Measurements from ENCODE around the gene GMIP. TPM values are rescaled to one million over a fixed set of nuclear protein-coding genes. Genes with fewer than 3 reads are reported as not detected.

The GMIP gene
- total RNA-seq, 1 donor = 6.5 TPM

DNA sequence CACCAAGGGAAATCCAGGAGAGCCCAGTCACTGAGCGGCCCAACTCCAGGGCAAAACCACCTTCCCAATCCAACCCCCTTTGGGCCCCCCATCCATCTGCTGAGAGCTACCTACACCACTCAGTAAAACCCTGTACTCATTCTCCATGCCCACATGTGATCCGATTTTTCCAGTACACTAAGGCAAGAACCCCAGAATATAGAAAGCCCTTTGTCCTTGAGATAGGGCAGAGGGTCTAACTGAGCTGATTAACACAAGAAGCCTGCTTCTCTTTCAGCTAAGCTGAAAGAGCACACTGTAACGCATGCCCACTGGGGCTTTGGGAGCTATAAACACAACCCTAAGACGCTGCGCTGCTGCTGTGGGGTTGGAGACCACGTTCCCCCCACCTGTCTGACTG is 61.0 kb downstream of the GMIP start:
- H3K4me3 ChIP-seq (ENCODE audit: insufficient read depth, low read length) = no peak overlapping the region
- TF ChIP-seq, protein P1, sequence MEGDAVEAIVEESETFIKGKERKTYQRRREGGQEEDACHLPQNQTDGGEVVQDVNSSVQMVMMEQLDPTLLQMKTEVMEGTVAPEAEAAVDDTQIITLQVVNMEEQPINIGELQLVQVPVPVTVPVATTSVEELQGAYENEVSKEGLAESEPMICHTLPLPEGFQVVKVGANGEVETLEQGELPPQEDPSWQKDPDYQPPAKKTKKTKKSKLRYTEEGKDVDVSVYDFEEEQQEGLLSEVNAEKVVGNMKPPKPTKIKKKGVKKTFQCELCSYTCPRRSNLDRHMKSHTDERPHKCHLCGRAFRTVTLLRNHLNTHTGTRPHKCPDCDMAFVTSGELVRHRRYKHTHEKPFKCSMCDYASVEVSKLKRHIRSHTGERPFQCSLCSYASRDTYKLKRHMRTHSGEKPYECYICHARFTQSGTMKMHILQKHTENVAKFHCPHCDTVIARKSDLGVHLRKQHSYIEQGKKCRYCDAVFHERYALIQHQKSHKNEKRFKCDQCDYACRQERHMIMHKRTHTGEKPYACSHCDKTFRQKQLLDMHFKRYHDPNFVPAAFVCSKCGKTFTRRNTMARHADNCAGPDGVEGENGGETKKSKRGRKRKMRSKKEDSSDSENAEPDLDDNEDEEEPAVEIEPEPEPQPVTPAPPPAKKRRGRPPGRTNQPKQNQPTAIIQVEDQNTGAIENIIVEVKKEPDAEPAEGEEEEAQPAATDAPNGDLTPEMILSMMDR (IDR thresholded peaks at IDR 0.05; ENCODE audit: extremely low read depth, low read depth, low read length) = no peak
- no peak overlapping the region for H3K27ac ChIP-seq (ENCODE audit: low read depth, low read length)
- no peaks in the 10 kb centered on the region for H4K20me1 ChIP-seq (ENCODE audit: insufficient read depth, low read length)
- H3K4me2 ChIP-seq (ENCODE audit: insufficient read depth, low read length) = no peak overlapping the region
- no peaks in the 10 kb centered on the region for H3K27me3 ChIP-seq (ENCODE audit: insufficient read depth, low read length)
- H2AFZ ChIP-seq (ENCODE audit: low read length) = no peak overlapping the region
- H3K4me1 ChIP-seq (ENCODE audit: insufficient read depth, low read length) = no peaks in the 10 kb centered on the region
- no peaks in the 10 kb centered on the region for H3K36me3 ChIP-seq (ENCODE audit: insufficient read depth, low read length)
- no peak for DNase-seq (ENCODE audit: insufficient read length, low spot score, missing footprints)
- H3K79me2 ChIP-seq (ENCODE audit: insufficient read depth, low read length) = no peaks in the 10 kb centered on the region
- no peaks in the 10 kb centered on the region for H3K9me3 ChIP-seq (ENCODE audit: low read depth, low read length)

DNA sequence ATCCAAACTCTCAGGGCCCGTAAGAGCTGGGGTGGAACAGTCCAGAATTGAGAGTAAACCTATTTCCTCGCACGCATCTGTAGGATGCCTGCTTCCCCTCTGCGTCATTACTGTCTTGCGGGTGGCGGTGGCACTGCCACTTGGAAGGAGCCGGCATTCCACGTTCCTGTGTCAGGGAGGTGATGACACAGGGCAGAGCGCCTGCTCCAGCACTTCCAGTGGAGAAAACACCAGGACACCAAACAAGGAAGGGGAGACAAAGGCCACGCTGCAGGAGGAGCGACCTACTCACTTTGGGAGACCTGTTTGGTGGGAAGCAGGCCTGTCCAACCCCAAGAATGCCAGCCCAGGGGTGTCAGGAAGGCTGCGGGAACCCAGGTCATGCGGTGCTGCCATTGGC is 62.1 kb downstream of the GMIP start:
- H3K4me2 ChIP-seq (ENCODE audit: insufficient read depth, low read length) = no peak overlapping the region
- no peaks in the 10 kb centered on the region for H3K9me3 ChIP-seq (ENCODE audit: low read depth, low read length)
- DNase-seq (ENCODE audit: insufficient read length, low spot score, missing footprints) = peak; percentile 4
- H3K27me3 ChIP-seq (ENCODE audit: insufficient read depth, low read length) = no peaks in the 10 kb centered on the region
- TF ChIP-seq, protein P1 (IDR thresholded peaks at IDR 0.05; ENCODE audit: extremely low read depth, low read depth, low read length) = no peak
- H3K36me3 ChIP-seq (ENCODE audit: insufficient read depth, low read length) = no peaks in the 10 kb centered on the region
- H3K27ac ChIP-seq (ENCODE audit: low read depth, low read length) = no peak overlapping the region
- H4K20me1 ChIP-seq (ENCODE audit: insufficient read depth, low read length) = no peaks in the 10 kb centered on the region
- no peaks in the 10 kb centered on the region for H3K4me1 ChIP-seq (ENCODE audit: insufficient read depth, low read length)
- H2AFZ ChIP-seq (ENCODE audit: low read length) = no peak overlapping the region
- H3K4me3 ChIP-seq (ENCODE audit: insufficient read depth, low read length) = no peak overlapping the region
- H3K79me2 ChIP-seq (ENCODE audit: insufficient read depth, low read length) = no peaks in the 10 kb centered on the region

DNA sequence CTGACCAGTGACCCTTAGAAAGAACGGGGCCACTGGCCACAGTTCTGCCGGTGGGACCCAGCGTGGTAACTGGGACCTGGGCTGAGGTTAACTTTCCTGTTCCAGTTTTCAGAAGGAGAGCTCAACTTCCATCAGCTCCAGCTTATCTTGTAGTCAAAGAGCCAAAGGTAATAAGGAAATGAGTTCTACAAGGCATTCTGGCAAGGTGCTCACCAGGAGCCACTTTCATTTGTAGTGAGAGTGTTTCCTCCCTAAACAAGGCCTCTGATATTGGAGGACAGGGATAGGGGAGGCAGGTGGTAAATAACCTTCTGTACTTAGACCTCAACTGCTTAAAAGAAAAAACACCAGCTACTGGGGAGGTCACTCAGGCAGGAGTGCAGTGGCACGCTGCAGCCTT is 63.0 kb downstream of the GMIP start:
- H3K36me3 ChIP-seq (ENCODE audit: insufficient read depth, low read length) = no peaks in the 10 kb centered on the region
- no peaks in the 10 kb centered on the region for H3K4me1 ChIP-seq (ENCODE audit: insufficient read depth, low read length)
- no peaks in the 10 kb centered on the region for H3K9me3 ChIP-seq (ENCODE audit: low read depth, low read length)
- no peaks in the 10 kb centered on the region for H3K79me2 ChIP-seq (ENCODE audit: insufficient read depth, low read length)
- TF ChIP-seq, protein P1 (IDR thresholded peaks at IDR 0.05; ENCODE audit: extremely low read depth, low read depth, low read length) = no peak
- no peak for DNase-seq (ENCODE audit: insufficient read length, low spot score, missing footprints)
- H3K27ac ChIP-seq (ENCODE audit: low read depth, low read length) = no peak overlapping the region
- H4K20me1 ChIP-seq (ENCODE audit: insufficient read depth, low read length) = no peaks in the 10 kb centered on the region
- no peak overlapping the region for H3K4me2 ChIP-seq (ENCODE audit: insufficient read depth, low read length)
- H3K4me3 ChIP-seq (ENCODE audit: insufficient read depth, low read length) = no peak overlapping the region
- H2AFZ ChIP-seq (ENCODE audit: low read length) = no peak overlapping the region
- no peaks in the 10 kb centered on the region for H3K27me3 ChIP-seq (ENCODE audit: insufficient read depth, low read length)

DNA sequence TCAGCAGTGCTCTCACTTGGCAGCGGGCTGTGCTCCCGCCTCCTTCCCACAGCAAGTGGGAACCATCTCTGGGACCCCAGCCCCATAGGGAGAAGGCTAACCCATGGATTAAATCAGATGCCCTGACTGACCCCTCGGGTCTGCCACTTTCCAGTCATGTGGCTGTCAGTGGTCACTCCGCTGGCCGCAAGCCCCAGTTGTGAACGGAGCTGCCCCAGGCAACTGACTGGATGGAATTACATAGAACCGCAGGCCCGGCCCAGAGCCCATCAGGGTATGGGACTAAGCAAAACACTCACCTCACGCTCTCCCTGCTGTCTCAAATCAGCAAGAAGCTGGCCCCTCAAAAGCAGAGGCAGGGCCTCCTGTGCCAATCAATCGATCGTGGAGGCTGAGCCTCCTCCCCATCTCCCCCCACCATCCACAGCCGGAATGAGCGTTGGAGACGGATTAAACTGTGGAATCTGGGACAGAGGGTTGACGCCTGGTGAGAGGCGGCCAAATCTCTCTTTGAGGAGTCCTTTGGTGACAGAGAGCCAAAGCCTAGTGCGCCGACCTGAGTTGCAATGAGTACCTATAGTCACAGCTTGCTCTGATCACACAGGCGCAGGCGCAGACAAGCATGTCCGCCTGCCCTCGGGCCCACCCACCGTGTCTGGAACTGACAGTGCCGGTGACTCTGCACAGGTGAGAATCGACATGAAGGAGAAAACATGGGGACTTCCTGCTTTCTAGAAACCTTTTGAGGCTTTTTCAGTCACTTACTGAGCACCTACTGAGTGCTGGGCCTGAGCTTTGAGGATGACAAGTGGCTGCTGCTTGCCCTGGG is 63.7 kb downstream of the GMIP start:
- no peak overlapping the region for H3K27ac ChIP-seq (ENCODE audit: low read depth, low read length)
- TF ChIP-seq, protein P1 (IDR thresholded peaks at IDR 0.05; ENCODE audit: extremely low read depth, low read depth, low read length) = no peak
- H2AFZ ChIP-seq (ENCODE audit: low read length) = no peak overlapping the region
- H3K27me3 ChIP-seq (ENCODE audit: insufficient read depth, low read length) = no peaks in the 10 kb centered on the region
- H3K79me2 ChIP-seq (ENCODE audit: insufficient read depth, low read length) = no peaks in the 10 kb centered on the region
- no peak overlapping the region for H3K4me2 ChIP-seq (ENCODE audit: insufficient read depth, low read length)
- H4K20me1 ChIP-seq (ENCODE audit: insufficient read depth, low read length) = no peaks in the 10 kb centered on the region
- H3K36me3 ChIP-seq (ENCODE audit: insufficient read depth, low read length) = no peaks in the 10 kb centered on the region
- H3K9me3 ChIP-seq (ENCODE audit: low read depth, low read length) = no peaks in the 10 kb centered on the region
- H3K4me3 ChIP-seq (ENCODE audit: insufficient read depth, low read length) = no peak overlapping the region
- DNase-seq (ENCODE audit: insufficient read length, low spot score, missing footprints) = peak; percentile 39
- H3K4me1 ChIP-seq (ENCODE audit: insufficient read depth, low read length) = no peaks in the 10 kb centered on the region

Other genes with a start within 250 kb of the GMIP start
- 48.6 and 48.9 TPM in 2 replicates for gene GATAD2A, start 238.0 kb downstream of the GMIP start, total RNA-seq
- 2.7 and 4.3 TPM in 2 replicates for gene TSSK6, start 128.1 kb downstream of the GMIP start, total RNA-seq
- gene NDUFA13, start 127.4 kb downstream of the GMIP start, total RNA-seq = 160 and 202 TPM in 2 replicates
- under 0.01 and 0.29 TPM in 2 replicates for gene YJEFN3, start 114.7 kb downstream of the GMIP start, total RNA-seq
- gene CILP2, start 105.4 kb downstream of the GMIP start, total RNA-seq = 0.72 and 0.88 TPM in 2 replicates
- 0.36 and 0.88 TPM in 2 replicates for gene PBX4, start 25.0 kb downstream of the GMIP start, total RNA-seq
- gene LPAR2, start 15.4 kb downstream of the GMIP start, total RNA-seq = 0.72 and 0.88 TPM in 2 replicates
- gene ATP13A1, start 20.0 kb upstream of the GMIP start, total RNA-seq = 43.3 and 65.9 TPM in 2 replicates
- gene ZNF101, start 25.2 kb upstream of the GMIP start, total RNA-seq = 7.2 and 9.4 TPM in 2 replicates
- gene ZNF14, start 89.5 kb upstream of the GMIP start, total RNA-seq = 6.5 and 7.4 TPM in 2 replicates
- gene ZNF506, start 178.1 kb upstream of the GMIP start, total RNA-seq = 14.8 and 18.9 TPM in 2 replicates
- 4.0 and 5.0 TPM in 2 replicates for gene ZNF253, start 222.2 kb upstream of the GMIP start, total RNA-seq